HL-60 (cell line): ENCODE measurements around the gene SELENOO.

ENCODE experiments used
- CTCF ChIP-seq: IDR thresholded peaks from one replicate; pipeline ENCODE4 v1.5.1; 2011; ENCODE audit warnings: low read length, control low read depth, inconsistent platforms; ENCODE audit not compliant: insufficient read depth
- SPI1 ChIP-seq: IDR thresholded peaks from 2 replicates; pipeline ENCODE4 v1.6.1; 2012; ENCODE audit warnings: low read depth, mild to moderate bottlenecking, borderline replicate concordance

- TF ChIP-seq CTCF (no peak), SPI1 (no peak)
These were observed 20.0 kb downstream of the SELENOO start for GRCh38 chr22:50220603-50221409.
